Suppressor macrophage (primary cell): ENCODE data around the gene ERVH48-1.
"Not testable (repeated sequence)": the region's sequence is repeated elsewhere in the genome, so short reads cannot be mapped to it uniquely, and the experiment has no call there.

ENCODE experiments used
- DNase-seq, 4 experiments: peaks; one replicate each; pipeline ENCODE4 v3.0.0-alpha.2; 2020 to 2022

The ERVH48-1 gene

DNA sequence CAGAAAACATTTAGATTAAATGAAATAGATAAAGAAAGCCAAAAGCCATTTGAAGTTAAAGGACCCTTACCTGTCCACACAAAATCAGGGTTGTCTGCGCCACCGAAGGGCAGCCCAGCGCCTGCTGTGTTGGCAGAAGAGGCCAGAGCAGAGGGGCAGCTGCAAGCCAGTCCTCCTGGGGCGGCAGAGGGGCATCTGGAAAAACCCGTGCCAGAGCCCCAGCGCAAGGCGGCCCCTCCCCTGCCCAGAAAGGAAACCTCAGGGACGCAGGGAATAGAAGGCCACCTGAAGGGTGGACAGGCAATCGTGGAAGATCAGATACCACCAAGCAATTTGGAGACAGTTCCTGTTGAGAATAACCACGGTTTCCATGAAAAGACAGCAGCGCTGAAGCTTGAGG lies 21.6 kb downstream of the ERVH48-1 start:
- DNase-seq: no peak

DNA sequence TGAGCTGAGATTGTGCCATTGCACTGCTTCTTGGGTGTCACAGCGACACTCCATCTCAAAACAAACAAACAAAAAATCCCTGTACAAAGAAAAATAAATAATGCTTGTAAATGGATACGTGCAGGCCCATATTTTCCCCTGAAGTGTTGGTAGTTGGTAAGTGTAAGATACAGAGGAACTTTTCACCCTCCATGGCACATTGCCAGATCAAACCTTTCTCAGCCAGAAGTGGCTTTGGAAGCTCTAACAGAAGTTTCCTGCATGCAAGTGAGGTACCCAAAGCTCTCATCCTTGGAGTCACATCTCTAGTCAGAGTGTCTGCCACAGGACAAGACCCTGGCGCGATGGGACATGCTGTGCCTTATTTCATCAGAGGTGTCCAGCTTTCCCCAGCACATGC lies 25.0 kb downstream of the ERVH48-1 start:
- no peak for DNase-seq

DNA sequence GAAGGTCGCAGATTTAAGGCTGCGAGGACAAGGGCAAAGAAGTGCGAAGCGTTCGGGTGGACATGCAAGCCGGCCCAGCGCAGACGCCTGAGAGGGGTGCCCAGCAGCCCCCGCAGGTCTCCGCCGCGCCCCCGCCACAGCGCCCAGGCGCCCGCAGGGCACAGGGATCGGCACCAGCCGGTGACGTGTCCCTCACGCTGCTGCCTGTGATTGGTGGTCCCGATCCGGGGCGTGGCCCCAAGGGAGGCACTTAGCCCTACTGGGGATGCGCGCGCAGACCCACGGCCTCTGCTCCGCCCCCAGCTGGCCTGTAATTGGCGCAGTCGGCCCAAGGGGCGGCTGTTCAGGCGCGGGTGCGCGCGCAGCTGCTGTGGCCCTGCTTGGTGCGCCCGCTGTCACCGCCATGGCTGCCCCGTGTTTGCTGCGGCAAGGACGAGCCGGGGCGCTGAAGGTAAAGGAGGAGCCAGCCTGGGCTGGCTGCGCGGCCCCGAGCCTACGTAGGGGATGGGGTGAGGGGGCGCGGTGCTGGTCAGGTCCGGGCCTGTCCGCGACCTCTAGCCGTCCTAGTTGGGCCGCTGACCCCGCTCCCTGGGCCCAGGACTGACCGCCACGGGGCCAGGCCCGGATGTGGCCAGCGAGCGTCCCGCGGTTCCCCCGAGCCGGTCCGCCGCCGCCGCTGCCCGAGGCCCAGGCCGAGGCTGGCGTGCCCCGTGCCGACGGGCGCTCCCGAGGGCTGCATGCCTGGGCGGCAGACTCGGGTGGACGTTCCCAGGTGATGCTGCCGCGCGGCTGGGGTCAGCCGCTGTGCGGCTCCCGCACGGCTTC lies 32.3 kb downstream of the ERVH48-1 start, which contains the start of gene NDUFV3:
TSS of gene NDUFV3 (plus strand) at position 379 of the 825 bp plus-strand sequence. CDS start at position 404, 25 bp downstream.
- DNase-seq: peak; percentile 100

DNA sequence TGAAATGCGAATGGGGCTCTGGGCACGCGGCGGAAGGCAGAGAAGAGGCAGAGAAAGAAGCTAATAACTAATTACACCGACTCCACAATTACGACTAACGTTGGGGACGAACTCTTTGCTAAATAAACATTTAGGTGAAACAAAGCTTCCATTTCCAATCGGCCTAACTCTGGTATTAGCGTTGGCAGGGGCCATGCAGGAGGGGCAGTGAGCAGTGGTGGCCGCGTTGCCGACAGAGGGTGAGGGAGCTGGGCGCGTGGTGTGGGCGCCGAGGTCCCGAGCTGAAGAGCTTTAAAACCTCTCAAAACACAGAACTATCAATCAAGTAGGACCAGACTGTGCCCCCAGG lies 32.9 kb downstream of the ERVH48-1 start:
- DNase-seq: no peak

DNA sequence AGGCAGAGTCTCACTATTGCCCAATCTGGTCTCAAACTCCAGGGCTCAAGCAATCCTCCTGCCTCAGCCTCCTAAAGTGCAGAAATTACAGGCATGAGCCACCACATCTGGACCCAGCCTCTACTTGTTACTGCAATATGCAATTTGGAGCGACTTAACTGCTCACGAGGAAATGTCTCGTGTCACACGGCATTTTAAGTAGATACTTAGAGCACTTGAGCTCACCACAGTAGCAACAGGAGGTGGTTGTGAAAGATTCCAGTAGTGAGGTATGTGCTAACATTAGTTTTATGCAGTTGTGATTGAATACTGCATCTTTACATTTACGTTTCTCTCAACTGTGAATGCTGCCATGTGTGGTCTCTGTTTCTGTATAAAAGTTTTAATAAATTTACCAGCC lies 38.1 kb downstream of the ERVH48-1 start:
- DNase-seq: peak in 2 of 4 experiments; percentile 4 to 10

DNA sequence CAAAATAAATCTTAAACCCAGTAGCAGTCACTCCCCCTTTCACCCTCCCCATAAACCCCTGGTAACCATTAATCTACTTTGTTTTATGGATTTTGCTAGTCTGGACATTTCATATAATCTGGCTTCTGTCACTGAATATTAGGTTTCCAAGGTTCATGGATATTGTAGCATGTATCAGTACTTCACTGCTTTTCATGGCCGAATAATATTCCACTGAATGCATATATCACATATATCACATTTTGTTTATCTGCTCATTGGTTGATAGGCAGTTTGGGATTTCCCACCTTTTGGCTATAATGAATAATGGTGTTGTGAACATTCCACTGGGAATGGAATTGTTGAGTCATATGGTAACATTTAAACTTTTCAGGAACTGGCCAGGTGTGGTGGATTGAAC lies 41.5 kb downstream of the ERVH48-1 start:
- no peak for DNase-seq

DNA sequence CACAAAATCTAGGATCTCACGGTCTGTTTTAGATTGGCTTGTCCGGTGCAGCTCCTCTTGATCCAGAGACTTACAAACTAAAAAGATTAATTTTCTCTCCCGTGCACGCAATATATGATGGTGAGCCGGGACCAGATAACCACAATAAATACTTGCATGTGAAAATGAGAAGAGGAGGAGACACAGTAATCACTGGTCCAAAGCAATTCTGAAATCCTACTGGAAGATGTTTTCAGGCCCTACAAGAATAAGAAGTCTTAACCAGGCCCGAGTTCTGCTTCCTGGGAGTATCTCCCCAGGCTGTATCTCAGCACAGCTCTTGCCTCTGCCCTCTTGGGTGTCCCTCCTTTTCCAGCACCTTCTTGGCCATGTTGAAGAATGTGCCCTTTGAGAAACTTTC lies 45.1 kb downstream of the ERVH48-1 start:
- no peak for DNase-seq

DNA sequence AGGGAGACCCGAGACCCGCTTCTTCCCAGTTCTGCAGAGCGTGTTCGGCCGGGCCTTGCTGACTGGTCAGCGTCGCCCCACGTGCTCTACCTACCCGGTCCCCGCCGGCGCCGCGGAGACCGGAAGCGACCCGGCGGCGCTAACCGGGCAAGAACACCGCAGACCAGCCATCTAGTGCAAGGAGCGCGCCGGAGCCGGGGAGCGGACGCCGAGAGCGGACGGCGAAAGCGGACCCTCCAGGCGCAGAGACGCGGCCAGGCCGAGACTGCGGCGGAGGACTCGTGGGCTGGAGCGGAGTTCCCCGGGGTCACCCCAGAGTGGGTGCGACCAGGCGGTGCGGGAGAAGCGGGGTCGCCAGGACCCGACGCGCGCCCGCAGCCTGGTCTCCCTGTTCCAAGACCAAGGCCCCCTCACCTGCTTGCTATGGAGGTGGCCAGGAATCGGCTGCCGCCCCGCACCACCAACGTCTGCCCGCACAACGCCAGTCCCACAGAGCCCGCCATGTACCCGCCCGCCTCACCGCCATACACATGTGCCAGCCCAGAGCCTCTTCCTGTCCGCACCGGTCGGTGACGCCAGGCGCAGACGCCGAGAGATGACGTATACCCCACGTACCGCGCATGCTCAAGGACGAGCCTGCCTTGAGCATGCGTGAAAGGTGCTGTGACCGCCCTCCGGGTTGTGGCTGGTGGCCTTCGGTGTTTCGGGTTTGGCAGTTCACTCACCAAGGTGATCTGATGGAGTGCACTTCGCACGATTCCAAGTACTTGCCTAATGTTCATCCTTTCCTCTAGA lies 46.2 kb downstream of the ERVH48-1 start, which contains the start of gene WDR4:
TSS of gene WDR4 (minus strand) at position 547 of the 795 bp plus-strand sequence. CDS start at position 503, 44 bp downstream.
- DNase-seq: peak; percentile 98 to 99 (median 98)

DNA sequence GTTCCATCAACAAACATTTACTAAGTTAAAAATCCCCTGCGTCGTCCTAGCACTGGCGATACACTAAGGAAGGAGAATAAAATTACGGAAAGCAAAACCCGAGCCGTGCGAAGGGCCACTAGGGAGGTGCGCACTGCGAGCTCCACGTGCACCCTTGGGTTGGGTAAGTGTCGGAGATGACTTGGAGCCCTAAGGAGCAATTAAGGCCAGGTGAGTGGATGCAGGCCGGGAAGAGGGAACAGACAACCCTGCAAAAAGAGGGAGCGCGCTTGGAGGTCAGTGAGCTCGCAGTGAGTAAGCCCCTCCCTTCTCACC lies 46.8 kb downstream of the ERVH48-1 start:
- no peak for DNase-seq

DNA sequence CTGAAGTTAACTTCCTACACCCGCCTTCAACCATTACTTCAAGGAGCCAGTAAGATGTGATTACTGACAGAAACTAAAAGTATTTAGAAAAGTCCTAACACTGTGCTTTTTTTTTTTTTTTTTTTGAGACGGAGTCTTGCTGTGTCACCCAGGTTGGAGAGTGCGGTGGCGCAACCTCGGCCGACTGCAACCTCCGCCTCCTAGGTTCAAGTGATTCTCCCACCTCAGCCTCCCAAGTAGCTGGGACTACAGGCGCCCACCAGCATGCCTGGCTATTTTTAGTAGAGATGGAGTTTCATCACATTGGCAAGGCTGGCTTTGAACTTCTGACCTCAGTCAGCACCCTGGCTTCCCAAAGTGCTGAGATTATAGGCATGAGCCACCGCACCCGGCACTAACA lies 49.6 kb downstream of the ERVH48-1 start:
- not testable (repeated sequence) for DNase-seq

DNA sequence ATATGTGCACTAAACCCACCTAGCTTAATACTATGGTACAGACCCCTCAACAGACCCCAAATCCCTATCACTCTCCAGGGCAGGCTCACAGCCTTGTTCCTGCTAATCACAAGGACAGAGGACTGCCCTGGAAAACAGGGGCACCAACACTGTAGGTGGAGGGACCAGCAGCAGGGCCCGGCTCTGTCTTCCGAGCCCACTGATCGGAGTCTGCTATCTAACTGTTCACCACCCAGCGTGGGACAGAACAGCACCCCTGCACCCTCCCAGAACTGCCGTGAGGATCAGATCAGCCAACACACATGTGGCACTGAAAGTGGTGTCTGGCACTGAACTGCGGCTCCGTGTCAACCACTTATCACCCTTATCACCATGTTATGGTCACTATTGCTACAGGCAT lies 52.3 kb downstream of the ERVH48-1 start:
- DNase-seq: no peak

DNA sequence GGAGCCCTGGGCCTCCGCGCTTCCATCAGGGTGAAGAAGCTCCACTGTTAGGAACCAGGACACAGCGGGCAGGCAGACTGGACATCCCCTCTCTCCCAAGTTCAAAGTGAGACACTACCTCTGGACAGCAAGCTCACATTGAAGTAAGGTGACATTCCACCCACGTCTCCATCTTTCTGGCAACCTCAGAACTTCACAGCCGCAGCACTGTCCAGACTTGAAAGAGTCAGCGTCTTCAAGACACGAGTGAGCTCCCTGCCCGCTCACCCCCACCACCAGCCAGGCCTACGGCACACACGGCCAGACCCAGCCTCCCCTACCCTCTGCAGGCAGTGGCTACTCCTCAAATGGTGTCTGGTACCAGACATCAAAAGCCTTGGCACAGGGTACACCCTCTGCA lies 57.2 kb downstream of the ERVH48-1 start:
- DNase-seq: no peak
